GM12874 (cell line): ENCODE data around the gene NEAT1.

ENCODE experiments used
- TF ChIP-seq, protein P1 (sequence below): IDR thresholded peaks from 2 replicates; pipeline ENCODE4 v1.5.1; 2011; ENCODE audit warnings: low read depth, mild to moderate bottlenecking, control low read depth, low read length, moderate library complexity; ENCODE audit not compliant: insufficient read depth

Gene NEAT1

DNA sequence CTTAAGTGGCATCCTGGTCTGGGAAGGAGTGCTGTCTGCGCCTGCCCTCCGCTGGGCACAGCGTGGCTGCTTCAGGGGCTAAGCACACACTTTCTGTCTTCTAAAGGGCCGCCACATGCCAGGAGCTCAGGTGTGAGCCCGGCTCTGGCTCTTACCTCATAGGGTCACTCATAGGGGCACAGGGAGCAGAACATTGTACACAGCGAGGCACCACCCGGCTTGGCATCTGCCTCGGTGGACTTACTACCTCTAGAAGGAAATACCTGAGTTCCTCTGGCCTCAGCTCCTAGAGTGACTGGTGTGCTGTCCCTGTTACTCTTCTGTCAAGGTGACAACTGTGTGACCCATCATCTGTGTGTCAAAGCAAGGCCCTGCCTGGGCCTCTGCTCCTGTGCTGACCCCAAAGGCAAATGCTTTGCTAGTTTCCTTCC, 13.4 kb downstream of the NEAT1 start:
- TF ChIP-seq, protein P1, sequence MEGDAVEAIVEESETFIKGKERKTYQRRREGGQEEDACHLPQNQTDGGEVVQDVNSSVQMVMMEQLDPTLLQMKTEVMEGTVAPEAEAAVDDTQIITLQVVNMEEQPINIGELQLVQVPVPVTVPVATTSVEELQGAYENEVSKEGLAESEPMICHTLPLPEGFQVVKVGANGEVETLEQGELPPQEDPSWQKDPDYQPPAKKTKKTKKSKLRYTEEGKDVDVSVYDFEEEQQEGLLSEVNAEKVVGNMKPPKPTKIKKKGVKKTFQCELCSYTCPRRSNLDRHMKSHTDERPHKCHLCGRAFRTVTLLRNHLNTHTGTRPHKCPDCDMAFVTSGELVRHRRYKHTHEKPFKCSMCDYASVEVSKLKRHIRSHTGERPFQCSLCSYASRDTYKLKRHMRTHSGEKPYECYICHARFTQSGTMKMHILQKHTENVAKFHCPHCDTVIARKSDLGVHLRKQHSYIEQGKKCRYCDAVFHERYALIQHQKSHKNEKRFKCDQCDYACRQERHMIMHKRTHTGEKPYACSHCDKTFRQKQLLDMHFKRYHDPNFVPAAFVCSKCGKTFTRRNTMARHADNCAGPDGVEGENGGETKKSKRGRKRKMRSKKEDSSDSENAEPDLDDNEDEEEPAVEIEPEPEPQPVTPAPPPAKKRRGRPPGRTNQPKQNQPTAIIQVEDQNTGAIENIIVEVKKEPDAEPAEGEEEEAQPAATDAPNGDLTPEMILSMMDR: no peak

DNA sequence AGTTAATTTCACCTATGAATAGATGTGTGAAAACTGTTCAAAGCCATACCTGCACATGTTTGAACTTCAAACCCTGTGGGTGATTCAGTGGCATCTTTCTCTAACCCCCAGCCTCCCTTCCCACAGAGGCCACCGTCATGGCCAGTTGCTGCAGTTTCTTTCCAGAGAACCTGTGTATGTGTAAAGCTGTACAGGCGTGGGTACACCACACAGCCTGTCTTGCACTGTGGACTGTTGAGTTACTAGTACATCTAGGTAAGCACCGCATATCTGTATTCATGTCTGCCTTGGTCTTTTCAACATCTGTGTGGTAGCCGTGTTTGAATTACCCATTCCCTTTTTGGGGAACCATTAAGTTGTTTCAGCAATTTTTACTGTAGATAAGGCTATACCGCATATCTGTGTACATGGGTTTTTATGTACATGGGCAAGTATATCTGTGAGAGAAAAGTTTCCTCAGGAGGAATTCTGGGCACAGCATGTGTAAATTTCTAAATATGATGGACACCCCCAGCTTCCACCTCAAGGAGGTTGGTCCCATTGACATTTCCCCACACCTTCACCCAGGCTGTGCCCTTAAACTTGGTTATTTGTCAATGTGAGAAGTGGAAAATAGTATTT, 13.9 kb downstream of the NEAT1 start:
- TF ChIP-seq, protein P1: no peak

- TF ChIP-seq, protein P1: no peak
These were observed 15.0 kb downstream of the NEAT1 start for GRCh38 chr11:65437436-65438227.

GRCh38 chr11:65438257-65439151, 15.9 kb downstream of the NEAT1 start:
- TF ChIP-seq, protein P1: no peak

- TF ChIP-seq, protein P1: no peak
These were observed 17.0 kb downstream of the NEAT1 start for GRCh38 chr11:65439331-65440181.

GRCh38 chr11:65440831-65441499, 18.4 kb downstream of the NEAT1 start:
- TF ChIP-seq, protein P1: no peak
